LHCN-M2 (cell line): ENCODE data around the gene TAAR5. TPM values are rescaled to one million over a fixed set of nuclear protein-coding genes. Genes with fewer than 3 reads are reported as not detected.
"Not testable (repeated sequence)": the region's sequence is repeated elsewhere in the genome, so short reads cannot be mapped to it uniquely, and the experiment has no call there.

Source experiments
- DNase-seq: peaks from one replicate; pipeline ENCODE4 v3.0.0-alpha.2; 2012; ENCODE audit warnings: low read depth
- total RNA-seq: library from RNA; depleted of rRNA; stranded (reverse); fragments of >200 nt; gene quantifications from 2 replicates; pipeline ENCODE4 v1.2.3, GENCODE V29; 2014; rRNA removed

The TAAR5 gene
- total RNA-seq, 1 experiment from 2014 or later, result not detected

DNA sequence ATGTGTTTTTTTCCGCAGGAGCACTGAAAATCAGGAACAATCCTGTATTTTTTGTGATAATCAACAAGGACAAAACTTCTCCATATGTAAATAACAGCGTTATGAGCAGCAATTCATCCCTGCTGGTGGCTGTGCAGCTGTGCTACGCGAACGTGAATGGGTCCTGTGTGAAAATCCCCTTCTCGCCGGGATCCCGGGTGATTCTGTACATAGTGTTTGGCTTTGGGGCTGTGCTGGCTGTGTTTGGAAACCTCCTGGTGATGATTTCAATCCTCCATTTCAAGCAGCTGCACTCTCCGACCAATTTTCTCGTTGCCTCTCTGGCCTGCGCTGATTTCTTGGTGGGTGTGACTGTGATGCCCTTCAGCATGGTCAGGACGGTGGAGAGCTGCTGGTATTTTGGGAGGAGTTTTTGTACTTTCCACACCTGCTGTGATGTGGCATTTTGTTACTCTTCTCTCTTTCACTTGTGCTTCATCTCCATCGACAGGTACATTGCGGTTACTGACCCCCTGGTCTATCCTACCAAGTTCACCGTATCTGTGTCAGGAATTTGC lies 19.2 kb downstream of the TAAR5 start, which contains the start of gene TAAR6:
Gene TAAR6 (plus strand): TSS at position 102 of the 557 bp plus-strand sequence. CDS start 0 bp downstream, at position 102.
- DNase-seq, result no peak

DNA sequence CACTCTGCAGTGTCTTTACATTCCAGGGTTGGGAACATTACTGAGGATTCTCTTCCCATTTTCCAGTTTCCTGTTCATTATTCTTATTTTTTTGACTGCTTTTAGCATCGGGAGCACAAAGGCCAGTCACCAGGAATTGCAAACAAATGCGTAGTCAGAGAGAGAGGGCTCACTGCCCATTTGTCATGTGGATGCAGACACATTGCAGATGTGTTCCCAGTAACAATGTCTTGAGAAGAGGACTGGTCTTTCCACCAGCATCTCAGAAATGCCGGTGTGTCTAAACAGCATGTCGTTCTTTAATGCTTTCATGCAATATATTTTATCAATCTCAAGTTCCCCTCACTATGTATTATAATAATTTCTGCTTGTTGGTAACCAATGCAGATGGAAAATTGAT lies 20.4 kb downstream of the TAAR5 start:
- DNase-seq, result no peak

DNA sequence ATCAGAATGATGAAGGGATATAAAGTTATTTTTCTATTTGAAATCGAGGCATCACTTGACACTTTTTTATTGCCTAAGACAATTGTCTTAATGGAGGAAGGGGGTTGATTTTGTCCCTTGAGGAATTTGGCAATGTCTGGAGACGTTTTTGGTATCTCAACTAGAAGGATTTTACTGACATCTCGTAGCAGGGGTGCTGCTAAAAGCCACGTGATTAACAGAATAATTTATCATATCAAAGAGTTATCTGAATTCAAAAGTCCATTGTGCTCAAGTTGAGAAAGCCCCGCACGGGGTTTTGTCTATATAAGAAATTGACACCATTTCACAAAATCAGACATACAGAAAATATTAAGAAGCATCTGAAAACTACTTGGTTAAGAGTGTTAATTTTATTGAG lies 20.9 kb downstream of the TAAR5 start:
- DNase-seq, result no peak

DNA sequence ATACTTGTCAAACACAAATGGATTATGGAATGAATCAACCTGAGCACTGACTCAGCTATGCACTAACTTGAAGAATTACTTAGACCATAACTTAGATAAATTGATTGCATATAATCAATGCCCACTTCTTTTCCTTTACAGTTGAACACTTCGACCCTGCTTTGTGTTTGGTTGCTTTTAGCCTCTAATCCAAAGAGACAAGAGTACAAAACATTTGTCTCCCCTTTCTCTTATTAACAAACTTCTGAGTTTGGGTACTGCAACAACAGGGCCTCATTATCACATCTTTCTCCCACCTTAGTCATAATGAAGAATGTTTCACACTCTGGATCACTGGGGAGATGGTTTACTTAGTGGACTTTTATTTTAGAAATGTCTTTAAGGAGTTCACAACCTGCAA lies 22.0 kb downstream of the TAAR5 start:
- no peak for DNase-seq

DNA sequence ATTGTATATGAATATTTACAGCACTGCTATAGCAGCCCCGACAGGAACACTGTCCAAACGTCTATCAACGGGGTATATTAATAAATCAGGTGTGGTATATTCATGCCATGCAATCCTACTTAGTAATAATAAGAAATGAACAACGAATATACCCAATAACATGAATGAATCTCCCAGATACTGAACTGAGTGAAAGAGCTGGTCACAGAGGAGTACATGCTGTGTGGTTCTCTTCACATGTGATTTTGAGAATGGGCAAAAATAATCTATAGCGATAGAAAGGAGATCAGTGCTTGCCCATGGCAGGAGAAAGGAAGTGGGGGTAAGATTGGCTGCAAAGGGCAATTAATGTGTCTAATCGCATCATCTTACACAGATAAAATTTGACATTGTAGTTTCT lies 23.1 kb downstream of the TAAR5 start:
- no peak for DNase-seq

DNA sequence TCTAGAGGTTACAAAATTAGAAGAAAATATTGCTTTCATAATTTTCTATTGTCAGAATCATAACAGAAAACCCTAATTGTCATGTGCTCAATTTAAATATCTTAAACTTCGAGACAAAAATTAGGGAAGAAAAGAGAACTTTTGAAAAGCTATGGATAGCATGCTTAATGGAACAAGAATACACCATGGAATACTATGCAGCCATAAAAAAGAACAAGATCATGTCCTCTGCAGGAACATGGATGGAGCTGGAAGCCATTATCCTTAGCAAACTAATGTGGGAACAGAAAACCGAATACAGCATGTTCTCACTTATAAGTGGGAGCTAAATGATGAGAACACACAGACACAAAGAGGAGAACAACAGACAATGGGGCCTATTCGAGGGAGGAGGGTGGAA lies 29.5 kb downstream of the TAAR5 start:
- not testable (repeated sequence) for DNase-seq

DNA sequence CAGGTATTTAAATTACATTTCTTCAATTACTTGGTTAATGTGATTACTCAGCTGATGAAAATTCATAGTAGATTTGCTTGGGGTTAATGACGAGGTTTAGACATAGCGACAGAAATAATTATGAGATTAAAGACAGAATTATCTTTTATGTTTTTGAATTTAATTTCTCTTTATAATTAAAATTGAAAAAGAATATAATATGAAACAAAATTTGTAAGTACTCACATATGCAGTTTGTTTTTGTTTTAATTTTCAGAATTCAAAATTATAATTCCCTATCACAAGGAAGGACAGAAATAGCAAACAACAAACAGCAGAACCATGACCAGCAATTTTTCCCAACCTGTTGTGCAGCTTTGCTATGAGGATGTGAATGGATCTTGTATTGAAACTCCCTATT lies 37.2 kb downstream of the TAAR5 start, which contains the start of gene TAAR8:
Gene TAAR8 (plus strand): TSS at position 301 of the 400 bp plus-strand sequence. CDS start 21 bp downstream, at position 322.
- no peak for DNase-seq

DNA sequence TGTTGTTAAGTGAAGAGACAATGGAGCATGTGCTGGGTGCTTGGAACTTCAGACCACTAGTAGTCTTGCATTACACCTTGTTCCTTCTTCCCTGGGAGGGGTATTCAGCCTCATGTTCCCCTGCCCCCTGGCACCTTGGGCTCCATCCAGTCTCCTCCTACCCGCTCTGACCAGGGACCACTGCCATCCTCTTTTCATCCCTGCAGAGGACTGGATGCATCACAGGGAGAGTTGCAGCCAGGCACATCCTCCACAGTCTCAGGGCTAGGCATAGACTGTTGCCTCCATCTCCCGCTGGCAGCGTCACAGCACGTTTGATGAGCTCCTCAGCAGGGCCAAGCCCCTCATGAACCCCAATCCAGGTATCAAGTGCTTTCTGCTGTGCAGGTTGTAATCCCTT lies 38.3 kb downstream of the TAAR5 start:
- no peak for DNase-seq

DNA sequence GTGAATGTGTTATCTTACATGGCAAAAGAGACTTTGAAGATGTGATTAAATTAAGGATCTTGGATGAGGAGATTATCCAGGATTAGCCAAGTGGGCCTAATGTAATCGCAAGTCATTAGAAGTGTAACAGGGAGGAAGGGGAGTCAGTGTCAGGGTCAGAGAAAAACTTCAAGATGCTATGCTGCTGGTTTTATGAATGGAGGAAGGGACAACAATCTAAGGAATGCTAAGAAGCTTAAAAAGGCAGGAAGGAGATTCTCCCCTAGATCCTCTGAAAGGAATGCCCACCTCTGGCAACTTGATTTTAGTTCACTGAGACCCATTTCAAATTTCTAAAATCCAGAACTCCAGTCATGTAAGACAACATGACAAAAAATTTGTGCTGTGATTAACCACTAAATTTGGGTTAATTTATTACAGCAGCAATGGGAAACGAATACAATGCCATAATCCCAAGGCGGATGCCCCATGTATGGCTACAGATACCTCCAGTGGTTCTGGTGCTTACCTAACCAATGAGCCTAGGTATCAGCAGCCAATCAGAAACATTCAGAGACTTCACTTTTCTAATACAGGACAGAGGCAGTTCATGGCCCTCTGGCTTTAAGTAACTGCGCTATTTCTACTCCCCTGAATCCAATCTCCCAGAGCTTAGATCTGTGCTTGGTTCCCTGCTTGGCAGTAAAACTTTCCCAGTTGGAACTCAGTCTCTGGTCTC lies 40.6 kb downstream of the TAAR5 start:
- no peak for DNase-seq

DNA sequence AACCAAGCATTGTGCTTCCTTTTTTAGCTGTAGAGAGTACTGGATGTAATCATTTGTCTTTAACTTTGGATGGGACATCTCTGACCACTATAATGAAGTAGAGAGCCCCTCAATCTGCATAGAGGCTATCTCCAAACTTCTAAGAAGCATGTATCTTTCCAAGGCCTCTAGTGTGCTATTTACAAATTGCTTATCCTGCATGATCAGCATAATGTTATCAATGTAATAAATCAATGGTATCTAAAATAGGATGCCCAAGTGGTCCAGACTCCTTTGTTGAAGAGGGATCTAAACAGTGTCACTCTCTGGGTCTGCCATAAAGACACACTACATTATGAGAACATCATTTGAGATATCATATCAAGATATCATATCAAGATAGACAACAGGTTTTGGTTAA lies 44.7 kb downstream of the TAAR5 start:
- DNase-seq, result no peak

Other genes starting within 250 kb of the TAAR5 start
- 22.6 and 27.6 TPM in 2 replicates for gene MOXD1, start 188.3 kb downstream of the TAAR5 start, total RNA-seq
- gene STX7, start 76.6 kb downstream of the TAAR5 start, total RNA-seq, result 34.1 TPM in 2 replicates
- gene TAAR9, start 51.5 kb downstream of the TAAR5 start, total RNA-seq, result not detected in 2 replicates
- not detected in 2 replicates for gene TAAR8, start 37.1 kb downstream of the TAAR5 start, total RNA-seq
- gene TAAR6, start 19.4 kb downstream of the TAAR5 start, total RNA-seq, result not detected in 2 replicates
- gene TAAR2, start 34.5 kb upstream of the TAAR5 start, total RNA-seq, result not detected in 2 replicates
- not detected in 2 replicates for gene TAAR1, start 69.4 kb upstream of the TAAR5 start, total RNA-seq
- 4.2 and 6.6 TPM in 2 replicates for gene VNN1, start 124.3 kb upstream of the TAAR5 start, total RNA-seq
- gene VNN2, start 168.2 kb upstream of the TAAR5 start, total RNA-seq, result 0.19 TPM in 1 of 2 replicates, not detected in the other
- gene SLC18B1, start 208.9 kb upstream of the TAAR5 start, total RNA-seq, result 6.3 and 8.8 TPM in 2 replicates
- gene RPS12, start 224.8 kb upstream of the TAAR5 start, total RNA-seq, result 1,162 and 1,423 TPM in 2 replicates